CD14-positive monocyte (primary cell): Measurements from ENCODE around the gene SLC25A26. TPM values are rescaled to one million over a fixed set of nuclear protein-coding genes. Genes with fewer than 3 reads are reported as not detected.

Experiments used
- DNase-seq, 3 donors: peaks; one replicate each; pipeline ENCODE4 v3.0.0-alpha.2; 2011 to 2022
- H2AFZ ChIP-seq: 2 replicates; pipeline ENCODE4 v1.6.0; 2012; ENCODE audit warnings: mild to moderate bottlenecking, low read depth, low read length, inconsistent platforms; ENCODE audit not compliant: insufficient read depth, poor library complexity, severe bottlenecking
- H3K27ac ChIP-seq, 2 donors: 1 replicate in 1 of 2; 2 replicates in 1 of 2; pipeline ENCODE4 v1.5.1; 2012 to 2013; ENCODE audit warnings: low read length in 2 of 2, control low read depth in 1 of 2, inconsistent platforms in 1 of 2, low read depth in 1 of 2, mild to moderate bottlenecking in 1 of 2
- H3K27me3 ChIP-seq, 2 donors: one replicate each; pipeline versions ENCODE4 v1.6.0 to v1.6.1; 2011 to 2013; ENCODE audit warnings: low read length in 2 of 2; ENCODE audit not compliant: control insufficient read depth in 2 of 2, insufficient read depth in 2 of 2
- H3K36me3 ChIP-seq, 2 donors: replicated peaks in 1 of 2; 1 replicate in 1 of 2; 2 replicates in 1 of 2; pipeline versions ENCODE4 v1.5.1 to v1.6.1; 2012 to 2013; ENCODE audit warnings: low read length in 2 of 2, control low read depth in 1 of 2, inconsistent platforms in 1 of 2, mild to moderate bottlenecking in 1 of 2; ENCODE audit not compliant: insufficient read depth in 2 of 2, control insufficient read depth in 1 of 2
- H3K4me1 ChIP-seq, 2 donors: 1 replicate in 1 of 2; 2 replicates in 1 of 2; pipeline versions ENCODE4 v1.5.1 to v1.6.1; 2012 to 2013; ENCODE audit warnings: low read length in 2 of 2, control low read depth in 1 of 2, inconsistent platforms in 1 of 2, mild to moderate bottlenecking in 1 of 2, moderate library complexity in 1 of 2; ENCODE audit not compliant: insufficient read depth in 2 of 2, control insufficient read depth in 1 of 2
- H3K4me2 ChIP-seq: replicated peaks from 2 replicates; pipeline ENCODE3; 2012; ENCODE audit warnings: low read length, moderate library complexity, mild to moderate bottlenecking; ENCODE audit not compliant: poor library complexity, severe bottlenecking; ENCODE audit errors: extremely low read depth
- H3K4me3 ChIP-seq, 3 experiments: fragments of 200-600 bp in 1 of 3; sonication (generic) in 1 of 3; replicated peaks in 1 of 3; 1 replicate in 2 of 3; 2 replicates in 1 of 3; pipeline ENCODE4 v1.5.1; 2011 to 2013; ENCODE audit warnings: low read length in 3 of 3, mild to moderate bottlenecking in 3 of 3, control low read depth in 2 of 3, low read depth in 2 of 3, inconsistent platforms in 1 of 3, moderate library complexity in 1 of 3
- H3K79me2 ChIP-seq: 2 replicates; pipeline ENCODE4 v1.6.0; 2012; ENCODE audit warnings: mild to moderate bottlenecking, control low read depth, inconsistent platforms, low read length, moderate library complexity; ENCODE audit not compliant: insufficient read depth
- H3K9ac ChIP-seq: 2 replicates; pipeline ENCODE4 v1.6.0; 2017; ENCODE audit warnings: low read length, mild to moderate bottlenecking; ENCODE audit not compliant: insufficient read depth, poor library complexity, severe bottlenecking
- H3K9me3 ChIP-seq, 2 donors: replicated peaks in 1 of 2; 1 replicate in 1 of 2; 2 replicates in 1 of 2; pipeline versions ENCODE4 v1.5.1 to v1.6.1; 2012 to 2013; ENCODE audit warnings: low read length in 2 of 2, control low read depth in 1 of 2; ENCODE audit not compliant: control insufficient read depth in 1 of 2, insufficient read depth in 1 of 2
- H4K20me1 ChIP-seq: 2 replicates; pipeline ENCODE4 v1.6.0; 2012; ENCODE audit warnings: mild to moderate bottlenecking, low read length, control low read depth, moderate library complexity; ENCODE audit not compliant: insufficient read depth
- H3K27ac Mint-ChIP-seq, 7 donors: one replicate each; pipeline ENCODE4 v1.8.0; 2020; ENCODE audit warnings: mild to moderate bottlenecking in 7 of 7, mixed read lengths in 7 of 7, moderate library complexity in 6 of 7, inconsistent platforms in 2 of 7
- H3K27me3 Mint-ChIP-seq, 3 donors: one replicate each; pipeline ENCODE4 v1.8.0; 2021 to 2022; ENCODE audit warnings: low read depth in 3 of 3, mild to moderate bottlenecking in 3 of 3, mixed read lengths in 3 of 3, moderate library complexity in 3 of 3, inconsistent platforms in 1 of 3
- H3K36me3 Mint-ChIP-seq, 2 donors: one replicate each; pipeline ENCODE4 v1.8.0; 2020; ENCODE audit warnings: mixed read lengths in 2 of 2, inconsistent platforms in 1 of 2, mild to moderate bottlenecking in 1 of 2
- H3K4me1 Mint-ChIP-seq: one replicate; pipeline ENCODE4 v1.8.0; 2020; ENCODE audit warnings: mild to moderate bottlenecking, mixed read lengths
- H3K4me3 Mint-ChIP-seq, 2 donors: one replicate each; pipeline ENCODE4 v1.8.0; 2020; ENCODE audit warnings: mild to moderate bottlenecking in 2 of 2, mixed read lengths in 2 of 2, moderate library complexity in 1 of 2
- H3K9me3 Mint-ChIP-seq, 7 donors: one replicate each; pipeline ENCODE4 v1.8.0; 2020 to 2022; ENCODE audit warnings: mixed read lengths in 7 of 7, mild to moderate bottlenecking in 6 of 7, moderate library complexity in 6 of 7, inconsistent platforms in 2 of 7
- CTCF ChIP-seq: fragments of 200-600 bp; IDR thresholded peaks from one replicate; pipeline ENCODE4 v1.8.0; 2022; ENCODE audit warnings: antibody characterized with exemption, mild to moderate bottlenecking
- whole genome bisulfite sequencing: methylation state at CpG from one replicate; pipeline ENCODE4 v1.1.5; 2013; ENCODE audit warnings: missing lambda C conversion rate; ENCODE audit not compliant: insufficient coverage; 5-methylcytosine and 5-hydroxymethylcytosine counted together
- intact Hi-C, 2 donors: fragments of 100-400 bp; cut with micrococcal nuclease; formaldehyde crosslinking; loops; one replicate each; pipeline versions ENCODE4 v1.15.0 to v1.15.1; 2023
- polyA plus RNA-seq, 3 donors: library from polyadenylated mRNA; depleted of rRNA in 1 of 3; unstranded in 2 of 3; stranded (reverse) in 1 of 3; fragments of 300-500 nt in 2 of 3; fragments of >200 nt in 1 of 3; fragmentation: Illumina TruSeq in 2 of 3; gene quantifications; 1 replicate in 2 of 3; 2 replicates in 1 of 3; pipeline ENCODE4 v1.2.3, GENCODE V29; 2012 to 2021

SLC25A26 gene
- polyA plus RNA-seq, 3 donors: 11.6 to 23.0 (median 14.4) TPM

- H3K36me3 ChIP-seq: peaks cover 26 to 57% of the 10 kb centered on the region in 2 donors
- H3K9me3 ChIP-seq: no peaks in the 10 kb centered on the region
- no peaks in the 10 kb centered on the region for H3K27me3 ChIP-seq
- whole genome bisulfite sequencing: 100% methylated on average over 3 of the region's 5 CpGs
- no peaks in the 10 kb centered on the region for H4K20me1 ChIP-seq
- H3K4me3 Mint-ChIP-seq: no peak overlapping the region
- H3K27ac Mint-ChIP-seq: peak overlapping the region in 1 of 7 donors; percentile 55
- no peak overlapping the region for H3K4me2 ChIP-seq
- TF ChIP-seq CTCF: no peak
- no peaks in the 10 kb centered on the region for H3K79me2 ChIP-seq
- no peaks in the 10 kb centered on the region for H3K4me1 ChIP-seq
- no peak for DNase-seq
- H3K9me3 Mint-ChIP-seq: no peaks in the 10 kb centered on the region
- no peak overlapping the region for H2AFZ ChIP-seq
- H3K27me3 Mint-ChIP-seq: no peaks in the 10 kb centered on the region
- H3K27ac ChIP-seq: no peak overlapping the region
- no peaks in the 10 kb centered on the region for H3K4me1 Mint-ChIP-seq
- intact Hi-C loops: no loop called here
- H3K9ac ChIP-seq: no peak overlapping the region
- H3K36me3 Mint-ChIP-seq: peaks cover 55 to 69% of the 10 kb centered on the region in 2 donors
- no peak overlapping the region for H3K4me3 ChIP-seq
These were observed 157.0 kb downstream of the SLC25A26 start for GRCh38 chr3:66377800-66378199.

GRCh38 chr3:66378256-66378655 is 157.5 kb downstream of the SLC25A26 start:
- H3K36me3 Mint-ChIP-seq: peaks cover 59 to 69% of the 10 kb centered on the region in 2 donors
- no peak overlapping the region for H3K27ac ChIP-seq

More at GRCh38 chr3:66378256-66378655, 157.5 kb downstream of the SLC25A26 start:
- no peaks in the 10 kb centered on the region for H3K79me2 ChIP-seq
- peaks cover 31 to 61% of the 10 kb centered on the region in 2 donors for H3K36me3 ChIP-seq
- no peak overlapping the region for H2AFZ ChIP-seq
- Mint-ChIP-seq H3K27ac (no peak overlapping the region), H3K4me1 (no peaks in the 10 kb centered on the region), H3K4me3 (no peak overlapping the region), H3K27me3 (no peaks in the 10 kb centered on the region), H3K9me3 (peaks cover 0 to 2% (median 0%) of the 10 kb centered on the region in 7 donors)
- no peak overlapping the region for H3K4me2 ChIP-seq
- H3K4me1 ChIP-seq: no peaks in the 10 kb centered on the region
- 100% methylated on average over 3 of the region's 5 CpGs for WGBS
- intact Hi-C loops: no loop called here
- no peak overlapping the region for H3K4me3 ChIP-seq
- no peak for DNase-seq
- no peaks in the 10 kb centered on the region for H4K20me1 ChIP-seq
- peak; percentile 34 for TF ChIP-seq CTCF
- no peak overlapping the region for H3K9ac ChIP-seq
- H3K27me3 ChIP-seq: no peaks in the 10 kb centered on the region
- no peaks in the 10 kb centered on the region for H3K9me3 ChIP-seq
